Erythroblast (primary cell): ENCODE results near the gene OR2T34.
"Not testable (repeated sequence)": the region's sequence is repeated elsewhere in the genome, so short reads cannot be mapped to it uniquely, and the experiment has no call there.

Experiments used
- DNase-seq, 2 experiments: peaks; one replicate each; lab custom pipeline; 2025; lab: John Stamatoyannopoulos, UW
- GATA1 ChIP-seq: IDR thresholded peaks from 2 replicates; pipeline ENCODE4 v1.6.1; 2011; ENCODE audit warnings: low read depth, mild to moderate bottlenecking, control low read depth, low read length, moderate library complexity
- POLR2A ChIP-seq: IDR thresholded peaks from 2 replicates; pipeline ENCODE4 v1.6.1; 2011; ENCODE audit warnings: mild to moderate bottlenecking, low read length

The OR2T34 gene

DNA sequence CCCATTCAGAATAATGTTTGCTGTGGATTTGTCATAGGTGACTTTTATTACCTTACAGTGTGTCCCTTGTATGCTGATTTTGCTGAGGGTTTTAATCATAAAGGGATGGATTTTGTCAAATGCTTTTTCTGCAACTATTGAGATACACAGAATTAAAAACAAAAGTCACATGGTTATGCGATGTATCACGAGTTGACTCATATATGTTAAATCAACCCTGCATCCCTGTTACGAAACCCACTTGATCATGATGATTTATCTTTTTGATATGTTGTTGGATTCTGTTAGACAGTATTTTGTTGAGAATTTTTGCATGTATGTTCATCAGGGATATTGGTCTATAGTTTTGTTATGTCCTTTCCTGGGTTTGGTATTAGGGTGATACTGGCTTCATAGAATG lies 10.7 kb upstream of the OR2T34 start:
- DNase-seq = no peak
- TF ChIP-seq POLR2A = no peak
- no peak for TF ChIP-seq GATA1

DNA sequence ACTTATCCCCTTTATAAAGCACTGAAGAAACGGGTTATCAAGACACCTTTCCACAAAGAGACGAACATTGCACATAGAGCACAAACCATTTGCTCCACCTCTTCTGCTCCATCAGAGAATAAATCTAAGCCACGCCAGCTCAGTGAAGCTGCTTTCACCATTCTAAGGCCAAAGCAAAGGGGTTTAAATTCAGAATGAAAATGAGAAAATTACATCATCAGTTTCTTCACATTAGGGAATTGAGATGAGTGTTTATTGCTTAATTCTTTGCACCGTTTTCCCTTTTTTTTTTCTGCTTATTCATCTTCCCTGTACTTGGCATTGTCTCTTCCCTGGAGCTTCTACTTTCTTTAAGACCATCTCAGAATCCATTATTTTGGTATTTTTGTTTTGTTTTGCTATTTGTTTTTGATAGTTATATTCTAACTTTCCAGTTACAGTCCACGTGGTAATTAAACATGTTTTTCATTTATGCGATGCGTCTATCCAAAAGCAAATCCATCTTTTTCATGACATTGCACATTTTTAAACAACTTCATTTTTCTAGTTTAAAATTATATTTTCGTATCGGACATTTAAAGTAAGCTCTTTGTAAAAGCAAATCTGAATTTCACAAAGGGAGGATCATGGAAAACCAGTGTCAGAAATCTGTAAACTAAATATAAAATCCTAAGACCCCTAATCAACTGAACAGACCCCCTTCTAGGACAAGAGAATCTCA lies 1.9 kb upstream of the OR2T34 start:
- TF ChIP-seq GATA1 (no peak), POLR2A (no peak)
- DNase-seq = no peak

DNA sequence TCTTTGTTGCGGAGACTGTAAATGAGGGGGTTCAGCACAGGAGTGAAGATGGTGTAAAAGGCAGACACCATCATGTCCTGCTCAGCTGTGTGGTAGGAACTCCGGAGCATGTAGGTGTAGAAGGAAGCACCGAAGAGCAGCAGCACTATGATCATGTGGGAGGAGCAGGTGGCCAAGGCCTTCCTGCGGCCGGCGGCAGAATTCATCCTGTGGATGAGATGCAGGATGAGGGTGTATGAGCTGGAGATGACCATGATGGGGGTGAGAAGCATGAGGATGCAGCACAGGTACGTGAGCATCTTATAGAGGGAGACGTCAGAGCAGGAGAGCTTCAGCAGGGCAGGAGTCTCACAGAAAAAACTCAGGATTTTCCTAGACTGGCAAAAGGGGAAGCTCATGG lies 701 bp downstream of the OR2T34 start:
- not testable (repeated sequence) for DNase-seq

DNA sequence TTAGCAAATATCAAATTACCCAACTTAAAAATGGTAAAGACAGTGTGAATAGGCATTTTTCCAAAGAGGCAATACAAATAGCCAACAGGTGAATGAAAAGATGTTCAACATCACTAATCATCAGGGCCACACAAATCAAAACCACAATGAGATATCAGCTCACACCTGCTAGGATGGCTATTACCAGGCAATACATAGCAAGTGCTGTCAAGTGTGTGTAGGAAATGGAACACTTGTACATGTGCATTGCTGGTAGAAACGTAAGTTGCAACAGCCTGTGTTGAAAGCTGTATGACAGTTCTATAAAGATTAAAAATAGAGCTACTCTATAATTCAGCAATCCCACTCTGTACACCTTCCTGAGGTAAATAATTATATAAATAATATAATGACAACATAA lies 2.5 kb downstream of the OR2T34 start:
- not testable (repeated sequence) for DNase-seq

DNA sequence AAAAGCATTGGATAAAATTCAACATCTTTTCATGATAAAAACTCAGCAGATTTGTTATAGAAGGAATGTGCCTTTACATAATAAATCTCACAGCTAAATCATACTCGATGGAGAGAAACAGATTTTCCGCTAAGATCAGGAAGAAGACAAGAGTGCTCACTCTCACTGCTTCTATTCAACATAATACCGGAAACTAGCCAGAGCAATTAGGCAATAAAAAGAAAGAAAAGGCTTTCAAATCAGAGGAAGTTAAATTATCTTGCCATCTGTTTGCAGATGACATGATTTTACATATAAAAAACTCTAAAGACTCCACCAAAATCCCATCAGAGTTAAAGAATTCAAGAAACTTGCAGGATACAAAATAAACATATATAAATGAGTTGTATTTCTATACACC lies 3.7 kb downstream of the OR2T34 start:
- DNase-seq = not testable (repeated sequence)

DNA sequence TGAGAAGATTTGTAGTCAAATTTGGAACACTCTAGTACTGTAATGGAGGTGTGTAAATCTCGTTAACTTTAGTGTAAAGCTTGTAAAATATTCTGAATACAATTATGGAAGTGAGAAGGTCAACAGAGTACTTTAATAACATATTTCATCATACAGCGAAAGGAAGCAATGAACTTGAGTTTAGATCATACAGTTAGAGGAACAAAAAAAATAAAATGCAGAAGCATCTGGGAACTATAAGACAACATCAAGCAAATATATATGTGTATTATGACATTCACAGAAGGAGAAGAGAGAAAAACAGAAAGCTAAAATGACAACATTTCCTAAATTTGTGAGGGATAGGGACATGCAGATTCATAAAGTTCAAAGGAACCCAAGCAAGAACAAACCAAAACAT lies 5.5 kb downstream of the OR2T34 start:
- DNase-seq = not testable (repeated sequence)

DNA sequence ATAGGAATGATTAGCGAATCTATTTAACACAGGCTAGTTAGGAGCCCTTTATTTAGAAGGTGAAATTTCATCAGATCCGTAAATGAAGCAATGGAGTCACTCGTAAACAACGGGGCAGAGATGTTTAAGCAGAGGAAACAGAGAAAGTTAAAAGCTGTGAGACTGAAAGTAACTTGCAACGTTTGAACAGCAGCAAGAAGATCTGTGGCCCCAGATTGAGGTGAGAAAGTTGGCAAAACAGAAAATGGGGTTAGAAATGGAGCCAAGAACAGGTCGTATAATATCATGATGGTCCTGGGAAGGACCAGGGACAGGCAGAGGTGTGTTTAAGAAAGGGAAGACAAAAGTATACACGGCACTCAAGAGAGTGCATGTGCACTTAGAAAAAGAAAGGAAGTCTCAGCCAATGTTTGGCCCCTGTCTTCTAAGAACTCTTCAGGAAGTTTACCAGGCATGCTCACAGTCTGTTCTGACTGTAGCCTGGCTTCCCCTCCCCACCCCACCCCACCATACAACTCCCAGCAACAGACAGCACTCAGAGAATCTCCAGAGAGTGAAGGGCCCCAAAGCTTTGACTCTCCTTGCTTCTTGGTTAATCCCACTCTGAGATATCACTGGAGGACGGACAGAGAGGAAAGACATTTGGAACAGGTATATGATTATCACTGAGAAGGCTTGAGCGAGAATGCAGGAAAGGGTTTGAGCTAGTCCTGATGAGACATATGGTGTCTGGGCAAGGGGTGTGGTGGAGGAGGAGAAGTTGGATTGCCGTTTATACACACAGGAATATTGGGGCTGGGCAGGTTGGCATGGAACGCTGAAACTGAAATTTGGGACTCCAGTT lies 8.8 kb downstream of the OR2T34 start:
- not testable (repeated sequence) for DNase-seq

DNA sequence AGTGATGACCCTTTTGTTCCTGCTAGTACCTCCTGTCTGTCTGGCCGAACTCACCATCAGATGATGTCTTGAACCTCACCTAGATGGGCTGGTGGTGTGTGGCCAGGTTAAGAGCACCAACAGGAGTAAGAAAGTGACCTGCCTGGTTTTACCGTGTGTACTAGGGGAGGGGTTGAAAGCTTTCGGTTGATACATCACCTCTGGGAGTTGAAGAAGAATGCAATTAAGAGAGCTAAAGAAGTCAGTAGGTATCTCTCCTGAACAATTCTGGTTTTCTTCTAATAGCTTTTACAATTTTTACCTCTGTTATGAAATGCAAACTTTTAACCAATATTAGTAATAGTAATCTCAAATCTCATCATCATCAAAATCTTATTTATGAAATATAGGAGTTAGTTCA lies 11.9 kb downstream of the OR2T34 start, which contains the start of gene OR2T29:
TSS of gene OR2T29 (minus strand) at position 101 of the 400 bp plus-strand sequence. CDS start 3,281 bp downstream, outside the sequence.
- not testable (repeated sequence) for DNase-seq

DNA sequence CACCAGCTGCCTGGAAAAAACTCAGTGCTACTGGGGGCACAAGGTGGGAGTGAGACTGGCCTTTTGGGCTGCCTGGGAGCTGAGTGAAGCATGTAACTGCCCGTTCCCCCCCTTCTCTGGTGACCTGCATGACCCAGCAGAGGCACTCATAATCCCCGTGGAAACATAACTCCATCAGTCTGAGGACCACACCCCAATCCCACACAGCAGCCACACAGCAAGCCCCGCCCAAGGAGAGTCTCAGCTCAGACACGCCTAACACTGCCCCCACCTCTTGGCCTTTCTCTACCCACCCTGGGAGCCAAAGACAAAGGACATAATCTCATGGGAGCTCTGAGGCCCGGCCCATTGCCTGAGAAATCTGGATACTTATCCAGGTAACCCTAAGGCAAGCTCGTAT lies 23.5 kb downstream of the OR2T34 start:
- DNase-seq = not testable (repeated sequence)

DNA sequence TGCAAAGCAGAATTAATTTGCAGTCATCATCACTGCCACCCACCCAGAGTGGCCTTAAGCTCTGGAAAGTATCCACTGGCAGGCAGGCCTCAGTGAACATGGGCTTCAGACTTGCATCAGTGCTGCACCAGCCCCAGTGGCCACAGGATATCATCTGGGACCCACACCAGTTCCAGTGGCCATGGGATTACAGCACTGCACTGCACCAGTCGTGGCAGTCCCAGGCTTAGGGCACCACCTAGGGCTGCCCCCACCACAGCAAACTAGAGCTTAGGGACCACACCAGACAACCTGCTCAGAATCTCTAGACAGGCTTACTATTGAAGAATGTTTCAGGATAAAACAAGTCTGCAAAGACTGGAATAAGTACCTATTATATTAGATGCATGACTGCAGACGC lies 27.2 kb downstream of the OR2T34 start:
- DNase-seq = not testable (repeated sequence)

DNA sequence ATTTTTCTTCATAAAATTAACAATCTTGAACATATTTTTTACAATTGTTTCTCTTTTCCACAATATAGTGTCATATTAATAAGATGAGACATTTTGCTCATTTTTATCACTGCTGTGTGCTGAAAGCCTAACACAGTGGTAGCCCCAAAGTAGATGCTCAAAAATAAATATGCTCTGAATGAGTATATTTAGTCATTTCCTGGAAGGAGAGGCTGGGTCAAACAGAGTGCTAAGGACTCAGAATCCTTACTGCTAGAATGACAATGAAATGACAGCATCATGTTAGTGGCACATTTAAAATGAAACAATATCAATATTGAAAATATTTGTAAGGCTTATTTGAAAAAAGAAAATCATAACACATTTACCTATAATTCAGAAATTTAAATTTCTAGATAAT lies 37.1 kb downstream of the OR2T34 start:
- DNase-seq = not testable (repeated sequence)
